Liver (tissue), 9 donors: ENCODE data around the gene ZEB1. TPM values are rescaled to one million over a fixed set of nuclear protein-coding genes. Genes with fewer than 3 reads are reported as not detected.

ENCODE experiments used
- DNase-seq: peaks from one replicate; pipeline ENCODE4 v3.0.0-alpha.2; 2017; ENCODE audit warnings: low spot score
- H3K27ac ChIP-seq, 2 donors: one replicate each; pipeline ENCODE4 v1.7.0; 2013; ENCODE audit warnings: inconsistent platforms in 2 of 2, low read length in 2 of 2, control low read depth in 1 of 2, low read depth in 1 of 2, mild to moderate bottlenecking in 1 of 2
- H3K27me3 ChIP-seq, 4 donors: one replicate each; pipeline versions ENCODE4 v1.6.1 to v1.7.0; 2013; ENCODE audit warnings: low read length in 3 of 4, inconsistent platforms in 1 of 4, mild to moderate bottlenecking in 1 of 4, moderate library complexity in 1 of 4; ENCODE audit not compliant: control insufficient read depth in 4 of 4, insufficient read depth in 4 of 4
- H3K36me3 ChIP-seq, 4 donors: one replicate each; pipeline versions ENCODE4 v1.6.1 to v1.7.0; 2013; ENCODE audit warnings: low read length in 3 of 4, mild to moderate bottlenecking in 3 of 4, low read depth in 1 of 4, moderate library complexity in 1 of 4; ENCODE audit not compliant: control insufficient read depth in 4 of 4, insufficient read depth in 3 of 4
- H3K4me1 ChIP-seq, 4 donors: one replicate each; pipeline versions ENCODE4 v1.6.1 to v1.7.0; 2013; ENCODE audit warnings: low read length in 3 of 4, mild to moderate bottlenecking in 3 of 4, moderate library complexity in 1 of 4; ENCODE audit not compliant: control insufficient read depth in 4 of 4, insufficient read depth in 4 of 4
- H3K4me3 ChIP-seq, 3 donors: one replicate each; pipeline versions ENCODE4 v1.6.1 to v1.7.0; 2013; ENCODE audit warnings: low read length in 3 of 3, control low read depth in 1 of 3, low read depth in 1 of 3, mild to moderate bottlenecking in 1 of 3
- H3K9ac ChIP-seq, 2 donors: one replicate each; pipeline ENCODE4 v1.7.0; 2013; ENCODE audit warnings: low read length in 2 of 2, mild to moderate bottlenecking in 2 of 2, moderate library complexity in 2 of 2, control low read depth in 1 of 2, low read depth in 1 of 2
- H3K9me3 ChIP-seq, 4 donors: one replicate each; pipeline versions ENCODE4 v1.6.1 to v1.7.0; 2013; ENCODE audit warnings: low read length in 3 of 4; ENCODE audit not compliant: control insufficient read depth in 4 of 4
- ATF3 ChIP-seq: IDR thresholded peaks from 2 replicates; pipeline ENCODE4 v1.6.1; 2016; ENCODE audit warnings: antibody characterized with exemption
- CTCF ChIP-seq: fragments of 150-350 bp; IDR thresholded peaks from 2 replicates; pipeline ENCODE4 v1.5.1; 2017; ENCODE audit warnings: improper control_type of control experiment, low read depth, low read length; ENCODE audit not compliant: missing input control
- EGR1 ChIP-seq, 2 donors: IDR thresholded peaks; 2 replicates each; pipeline ENCODE4 v1.6.1; 2016 to 2018; ENCODE audit warnings: antibody characterized with exemption in 2 of 2, low read depth in 2 of 2
- FOXA1 ChIP-seq: IDR thresholded peaks from 2 replicates; pipeline ENCODE4 v1.6.1; 2016; ENCODE audit warnings: antibody characterized with exemption
- FOXA2 ChIP-seq: IDR thresholded peaks from 2 replicates; pipeline ENCODE4 v1.6.1; 2016; ENCODE audit warnings: antibody characterized with exemption
- GABPA ChIP-seq, 2 donors: IDR thresholded peaks in 1 of 2; conservative IDR thresholded peaks in 1 of 2; 2 replicates each; pipeline ENCODE4 v1.6.1; 2016; ENCODE audit warnings: antibody characterized with exemption in 2 of 2, mild to moderate bottlenecking in 1 of 2, moderate library complexity in 1 of 2
- HNF4A ChIP-seq, 2 donors: conservative IDR thresholded peaks; 2 replicates each; pipeline ENCODE4 v1.6.1; 2016; ENCODE audit warnings: antibody characterized with exemption in 2 of 2, mild to moderate bottlenecking in 2 of 2
- HNF4G ChIP-seq: IDR thresholded peaks from 2 replicates; pipeline ENCODE4 v1.6.1; 2016; ENCODE audit warnings: antibody characterized with exemption
- JUND ChIP-seq, 2 donors: IDR thresholded peaks; 2 replicates each; pipeline ENCODE4 v1.6.1; 2016; ENCODE audit warnings: antibody characterized with exemption in 2 of 2
- MAX ChIP-seq: IDR thresholded peaks from 2 replicates; pipeline ENCODE4 v1.6.1; 2016; ENCODE audit warnings: antibody characterized with exemption
- NR2F2 ChIP-seq: IDR thresholded peaks from 2 replicates; pipeline ENCODE4 v1.6.1; 2016; ENCODE audit warnings: antibody characterized with exemption
- RAD21 ChIP-seq, 2 donors: IDR thresholded peaks; 2 replicates each; pipeline ENCODE4 v1.6.1; 2016; ENCODE audit warnings: antibody characterized with exemption in 2 of 2, mild to moderate bottlenecking in 2 of 2
- REST ChIP-seq: IDR thresholded peaks from 2 replicates; pipeline ENCODE4 v1.6.1; 2016; ENCODE audit warnings: antibody characterized with exemption, mild to moderate bottlenecking
- RXRA ChIP-seq, 2 donors: IDR thresholded peaks; 2 replicates each; pipeline ENCODE4 v1.6.1; 2017 to 2018; ENCODE audit warnings: antibody characterized with exemption in 2 of 2, mild to moderate bottlenecking in 1 of 2
- SP1 ChIP-seq: IDR thresholded peaks from 2 replicates; pipeline ENCODE4 v1.6.1; 2018; ENCODE audit warnings: antibody characterized with exemption, mild to moderate bottlenecking
- TAF1 ChIP-seq: conservative IDR thresholded peaks from 2 replicates; pipeline ENCODE4 v1.6.1; 2016; ENCODE audit warnings: antibody characterized with exemption, mild to moderate bottlenecking
- YY1 ChIP-seq: IDR thresholded peaks from 2 replicates; pipeline ENCODE4 v1.6.1; 2016; ENCODE audit warnings: antibody characterized with exemption, mild to moderate bottlenecking
- ZBTB33 ChIP-seq: IDR thresholded peaks from 2 replicates; pipeline ENCODE4 v1.6.1; 2016; ENCODE audit warnings: antibody characterized with exemption
- WGBS: extraction: QIAGEN DNeasy Blood & Tissue Kit; methylation state at CpG from one replicate; pipeline ENCODE4 v1.1.7; 2013; 5-methylcytosine and 5-hydroxymethylcytosine counted together
- polyA plus RNA-seq, 2 donors: library from polyadenylated mRNA; stranded (reverse) in 1 of 2; unstranded in 1 of 2; fragments of 200-250 nt in 1 of 2; fragments of >200 nt in 1 of 2; fragmentation: Nextera tagmentation in 1 of 2; extraction: Ambion mirVana in 1 of 2; gene quantifications; one replicate each; pipeline versions ENCODE4 v1.2.1 to v1.2.3, GENCODE V29; 2013 to 2015
- total RNA-seq, 2 donors: library from RNA; depleted of rRNA; stranded (reverse); fragments of >200 nt; gene quantifications; one replicate each; pipeline ENCODE4 v1.2.3, GENCODE V29; 2014
- donor health status: healthy.
- donor health status: healthy.
- donor health status: healthy.
- donor health status: healthy.
- donor health status: healthy.

The ZEB1 gene
- total and polyA plus RNA-seq, 4 donors, result 3.2 to 19.6 (median 6.5) TPM

GRCh38 chr10:31274310-31274709 lies 44.7 kb upstream of the ZEB1 start:
- no peaks in the 10 kb centered on the region for H3K36me3 ChIP-seq
- no peak overlapping the region for H3K9ac ChIP-seq
- H3K27me3 ChIP-seq, result no peaks in the 10 kb centered on the region
- DNase-seq, result no peak
- H3K27ac ChIP-seq, result no peak overlapping the region
- H3K9me3 ChIP-seq, result no peaks in the 10 kb centered on the region
- 83% methylated on average over 2 of the region's 2 CpGs for WGBS
- H3K4me3 ChIP-seq, result no peak overlapping the region
- no peaks in the 10 kb centered on the region for H3K4me1 ChIP-seq
- TF ChIP-seq ATF3 (no peak), TAF1 (no peak), FOXA2 (no peak), REST (no peak), RXRA (IDR thresholded peaks at IDR 0.05) (no peak), RAD21 (IDR thresholded peaks at IDR 0.05) (no peak), MAX (no peak), CTCF (no peak), ZBTB33 (no peak), HNF4G (no peak), SP1 (no peak), FOXA1 (no peak), EGR1 (IDR thresholded peaks at IDR 0.05; ENCODE audit: low read depth in 2 of 2) (no peak), YY1 (no peak)

- Histone ChIP-seq H3K9ac (no peak overlapping the region), H3K27ac (no peak overlapping the region), H3K4me1 (no peaks in the 10 kb centered on the region), H3K4me3 (no peak overlapping the region), H3K9me3 (no peaks in the 10 kb centered on the region), H3K36me3 (no peaks in the 10 kb centered on the region), H3K27me3 (no peaks in the 10 kb centered on the region)
- WGBS, result 86% methylated on average over 3 of the region's 3 CpGs
- TF ChIP-seq REST (no peak), ATF3 (no peak), YY1 (peak; percentile 20), MAX (no peak), GABPA (IDR thresholded peaks at IDR 0.05 in 1 of 2, conservative IDR thresholded peaks at IDR 0.05 in 1 of 2) (no peak), FOXA1 (no peak), NR2F2 (peak; percentile 10), JUND (IDR thresholded peaks at IDR 0.05) (no peak), SP1 (no peak), HNF4A (conservative IDR thresholded peaks at IDR 0.05) (no peak)
- no peak for DNase-seq
Observed at GRCh38 chr10:31278279-31278941, 40.6 kb upstream of the ZEB1 start.
